ENCODE results near the gene TMEM123. TPM values are rescaled to one million over a fixed set of nuclear protein-coding genes. Genes with fewer than 3 reads are reported as not detected.

TMEM123 gene
- total and polyA plus RNA-seq, 2 of the 8 experiments (the other 6 are each of a cell fraction or from before 2014, with no cell fraction given), result 75.5 to 80.1 TPM

- DNase-seq (ENCODE audit: low read depth in 1 of 2, low spot score in 2 of 2) (no peak), FAIRE-seq (no peak)
- Histone ChIP-seq H3K4ac (replicated peaks; ENCODE audit: insufficient read length, low read depth, low read length) (no peak overlapping the region), H3K9me3 (ENCODE audit: insufficient read depth in 2 of 2, low read depth in 1 of 2, low read length in 1 of 2) (no peaks in the 10 kb centered on the region), H3K4me1 (replicated peaks in 1 of 4; ENCODE audit: control insufficient read depth in 3 of 4, insufficient read depth in 4 of 4, low read length in 3 of 4) (no peaks in the 10 kb centered on the region), H3K56ac (replicated peaks; ENCODE audit: insufficient read length, low read depth, low read length) (no peak overlapping the region), H3K14ac (ENCODE audit: insufficient read length) (no peak overlapping the region), H3K36me3 (ENCODE audit: control insufficient read depth in 2 of 4, insufficient read depth in 4 of 4, low read length in 3 of 4) (peaks cover 0 to 15% (median 4%) of the 10 kb centered on the region in 4 experiments; a peak in 4 of 8 replicates), H3K79me1 (ENCODE audit: low read depth, low read length) (peaks cover 2% of the 10 kb centered on the region; the same call in 1 of the 2 replicates), H3K23ac (ENCODE audit: insufficient read length) (no peak overlapping the region), H2AK5ac (ENCODE audit: low read depth, low read length) (no peak overlapping the region), H2BK20ac (ENCODE audit: low read length) (no peak overlapping the region), H4K5ac (ENCODE audit: insufficient read length, low read depth, low read length) (no peak overlapping the region), H3K27me3 (replicated peaks in 1 of 4; ENCODE audit: control insufficient read depth in 3 of 4, extremely low read depth in 1 of 4, insufficient read depth in 3 of 4, low read length in 3 of 4) (no peaks in the 10 kb centered on the region), H3K9ac (replicated peaks in 1 of 4; ENCODE audit: extremely low read depth in 1 of 4, low read depth in 3 of 4, low read length in 3 of 4) (no peak overlapping the region), H2BK5ac (ENCODE audit: low read depth, low read length) (no peak overlapping the region), H3K27ac (ENCODE audit: low read depth, low read length) (no peak overlapping the region), H3K79me2 (ENCODE audit: control insufficient read depth in 1 of 2, insufficient read depth in 2 of 2, low read length in 2 of 2) (peaks cover 0 to 8% of the 10 kb centered on the region in 2 experiments; a peak in 1 of 4 replicates), H3K4me2 (ENCODE audit: insufficient read depth in 1 of 2, low read depth in 2 of 2, low read length in 2 of 2) (no peak overlapping the region), H4K91ac (replicated peaks; ENCODE audit: insufficient read length, low read length) (no peak overlapping the region), H3K18ac (ENCODE audit: extremely low read depth, low read length) (no peak overlapping the region), H2BK120ac (replicated peaks; ENCODE audit: low read depth, low read length) (no peak overlapping the region), H2AFZ (ENCODE audit: low read length) (no peak overlapping the region), H3K4me3 (ENCODE audit: extremely low read depth in 1 of 4, insufficient read depth in 2 of 4, low read depth in 3 of 4, low read length in 4 of 4) (no peak overlapping the region), H2BK15ac (ENCODE audit: low read length) (no peak overlapping the region), H2BK12ac (ENCODE audit: low read depth, low read length) (no peak overlapping the region), H4K20me1 (replicated peaks in 1 of 2; ENCODE audit: control insufficient read depth in 1 of 2, insufficient read depth in 2 of 2, low read length in 2 of 2) (no peaks in the 10 kb centered on the region), H3K23me2 (ENCODE audit: low read depth, low read length) (no peaks in the 10 kb centered on the region), H4K8ac (ENCODE audit: extremely low read depth, insufficient read depth, low read length) (no peak overlapping the region)
- CTCF ChIA-PET (ENCODE audit: partially characterized antibody), result interaction anchor here (1.2 to 12.4 kb wide), 2 partner anchors 11 kb away, joined by 3 to 115 read pairs; no protein-coding TSS in a partner anchor
- POLR2A ChIA-PET (ENCODE audit: partially characterized antibody), result interaction anchor here (0.8 kb wide), 1 partner anchor 9 kb away, joined by 3 read pairs; no protein-coding TSS in a partner anchor
- TF ChIP-seq RAD21 (IDR thresholded peaks at IDR 0.05 in 1 of 2, conservative IDR thresholded peaks at IDR 0.05 in 1 of 2; ENCODE audit: low read depth in 2 of 2, low read length in 2 of 2) (no peak), SIN3A (conservative IDR thresholded peaks at IDR 0.05 in 1 of 2, IDR thresholded peaks at IDR 0.05 in 1 of 2; ENCODE audit: low read depth in 1 of 2, low read length in 2 of 2) (no peak), CBX5 (IDR thresholded peaks at IDR 0.05; ENCODE audit: low read depth, low read length) (no peak), TEAD4 (IDR thresholded peaks at IDR 0.05; ENCODE audit: low read depth, low read length) (no peak), POLR2AphosphoS5 (IDR thresholded peaks at IDR 0.05; ENCODE audit: low read depth, low read length) (no peak), JUND (IDR thresholded peaks at IDR 0.05; ENCODE audit: low read length) (no peak), RBBP5 (IDR thresholded peaks at IDR 0.05; ENCODE audit: borderline replicate concordance, low read depth, low read length) (no peak)
Measured at GRCh38 chr11:102402548-102402947, 50.0 kb downstream of the TMEM123 start.
